Cardiac muscle cell (in vitro differentiated cells and primary cell): Measurements from ENCODE around the gene ANAPC15. TPM values are rescaled to one million over a fixed set of nuclear protein-coding genes. Genes with fewer than 3 reads are reported as not detected.

Experiments
- DNase-seq, 2 donors: peaks; one replicate each; pipeline versions ENCODE4 v3.0.0 to v3.0.0-alpha.2; 2010 to 2017; ENCODE audit warnings: low read depth in 1 of 2, low spot score in 1 of 2
- H3K27ac ChIP-seq: fragments of 200-600 bp; sonication (generic); 2 replicates; pipeline ENCODE4 v1.5.1; 2016
- H3K27me3 ChIP-seq: fragments of 200-600 bp; sonication (generic); 2 replicates; pipeline ENCODE4 v1.6.0; 2016; ENCODE audit warnings: control low read depth
- H3K36me3 ChIP-seq: fragments of 200-600 bp; sonication (generic); 2 replicates; pipeline ENCODE4 v1.5.1; 2016; ENCODE audit warnings: control low read depth
- H3K4me1 ChIP-seq: fragments of 200-600 bp; sonication (generic); 2 replicates; pipeline ENCODE4 v1.8.1; 2017; ENCODE audit warnings: low read depth, mild to moderate bottlenecking, mixed run types
- H3K4me3 ChIP-seq: fragments of 200-600 bp; sonication (generic); 2 replicates; pipeline ENCODE4 v1.5.1; 2016; ENCODE audit warnings: mild to moderate bottlenecking
- H3K9me3 ChIP-seq: fragments of 200-600 bp; sonication (generic); 2 replicates; pipeline ENCODE4 v1.5.1; 2017; ENCODE audit warnings: low read depth, mild to moderate bottlenecking, control low read depth
- CTCF ChIP-seq: IDR thresholded peaks from 2 replicates; pipeline ENCODE4 v1.5.1; 2012; ENCODE audit warnings: low read depth, mild to moderate bottlenecking, low read length
- polyA plus RNA-seq: library from polyadenylated mRNA; unstranded; fragments of >200 nt; fragmentation: Nextera tagmentation; extraction: Ambion mirVana; gene quantifications from 2 replicates; pipeline ENCODE4 v1.2.1, GENCODE V29; 2016
- total RNA-seq: library from RNA; depleted of rRNA; stranded (reverse); fragments of >200 nt; gene quantifications from 2 replicates; pipeline ENCODE4 v1.2.3, GENCODE V29; 2016

The ANAPC15 gene
- total and polyA plus RNA-seq, 2 experiments from 2014 or later: 49.9 to 101 TPM

- H3K27me3 ChIP-seq: no peaks in the 10 kb centered on the region
- peak overlapping the region; percentile 44 for H3K4me3 ChIP-seq
- no peaks in the 10 kb centered on the region for H3K36me3 ChIP-seq
- no peak for TF ChIP-seq CTCF
- peak overlapping the region; percentile 98 for H3K27ac ChIP-seq
- DNase-seq: no peak
- H3K4me1 ChIP-seq: peaks cover 7% of the 10 kb centered on the region
- no peaks in the 10 kb centered on the region for H3K9me3 ChIP-seq
These were observed 698 bp upstream of the ANAPC15 start for GRCh38 chr11:72112978-72113808.

- H3K4me1 ChIP-seq: peaks cover 7% of the 10 kb centered on the region
These were observed 974 bp downstream of the ANAPC15 start for GRCh38 chr11:72111300-72112142.

GRCh38 chr11:72105888-72106287 is 6.6 kb downstream of the ANAPC15 start, which contains the start of gene TOMT:
Gene TOMT, plus strand, starts transcription at chr11:72105924. Its CDS starts 28 bp downstream, at chr11:72105952.
- Histone ChIP-seq H3K9me3 (no peaks in the 10 kb centered on the region), H3K4me3 (no peak within 1 kb of the TSS), H3K27ac (no peak within 1 kb of the TSS), H3K4me1 (peaks cover 10% of the 10 kb centered on the region), H3K27me3 (no peaks in the 10 kb centered on the region), H3K36me3 (no peaks in the 10 kb centered on the region)
- TF ChIP-seq CTCF: no peak
- DNase-seq: no peak

More at GRCh38 chr11:72111300-72112142, 974 bp downstream of the ANAPC15 start:
- no peak for TF ChIP-seq CTCF
- H3K4me3 ChIP-seq: peak overlapping the region; percentile 40
- H3K27ac ChIP-seq: peak overlapping the region; percentile 98
- H3K27me3 ChIP-seq: no peaks in the 10 kb centered on the region
- no peak for DNase-seq
- H3K9me3 ChIP-seq: no peaks in the 10 kb centered on the region
- no peaks in the 10 kb centered on the region for H3K36me3 ChIP-seq

GRCh38 chr11:72103754-72104167 is 8.7 kb downstream of the ANAPC15 start:
- Histone ChIP-seq H3K27ac (peak overlapping the region; percentile 94), H3K4me3 (peak overlapping the region; percentile 17), H3K9me3 (no peaks in the 10 kb centered on the region), H3K36me3 (peaks cover 3% of the 10 kb centered on the region), H3K4me1 (peaks cover 10% of the 10 kb centered on the region), H3K27me3 (no peaks in the 10 kb centered on the region)
- DNase-seq: no peak
- peak; percentile 9 for TF ChIP-seq CTCF

- H3K36me3 ChIP-seq: peaks cover 10% of the 10 kb centered on the region
- H3K4me1 ChIP-seq: peaks cover 10% of the 10 kb centered on the region
- DNase-seq: peak; percentile 99 to 100
- peak within 1 kb of the TSS; percentile 82 for H3K4me3 ChIP-seq
- peak within 1 kb of the TSS; percentile 94 for H3K27ac ChIP-seq
- no peaks in the 10 kb centered on the region for H3K9me3 ChIP-seq
- H3K27me3 ChIP-seq: no peaks in the 10 kb centered on the region
- peak; percentile 51 for TF ChIP-seq CTCF
These were observed 9.3 kb downstream of the ANAPC15 start, which contains the start of gene LAMTOR1 for GRCh38 chr11:72102946-72103753. Gene LAMTOR1, minus strand, starts transcription at chr11:72103297. Its CDS starts 73 bp downstream, at chr11:72103224.
